Tibial nerve (tissue), 4 donors: ENCODE results near the gene TGM4. TPM values are rescaled to one million over a fixed set of nuclear protein-coding genes. Genes with fewer than 3 reads are reported as not detected.

Experiments
- DNase-seq, 2 donors: peaks; one replicate each; pipeline ENCODE4 v3.0.0-alpha.2; 2019; ENCODE audit warnings: low spot score in 2 of 2
- H3K27ac ChIP-seq, 4 donors: fragments of 200-600 bp; sonication (generic) in 3 of 4; one replicate each; pipeline ENCODE4 v1.5.1; 2017 to 2019; ENCODE audit warnings: mild to moderate bottlenecking in 1 of 4
- H3K27me3 ChIP-seq, 2 donors: fragments of 200-600 bp; sonication (generic) in 1 of 2; one replicate each; pipeline versions ENCODE4 v1.5.1 to v1.6.0; 2017 to 2019
- H3K36me3 ChIP-seq, 3 donors: fragments of 200-600 bp; sonication (generic); one replicate each; pipeline ENCODE4 v1.5.1; 2018 to 2019
- H3K4me1 ChIP-seq, 4 donors: fragments of 200-600 bp; sonication (generic) in 3 of 4; one replicate each; pipeline ENCODE4 v1.5.1; 2017 to 2019
- H3K4me3 ChIP-seq, 4 donors: fragments of 200-600 bp; sonication (generic) in 3 of 4; one replicate each; pipeline ENCODE4 v1.5.1; 2017 to 2019; ENCODE audit warnings: mild to moderate bottlenecking in 1 of 4, moderate library complexity in 1 of 4
- H3K9me3 ChIP-seq, 4 donors: fragments of 200-600 bp; sonication (generic) in 3 of 4; one replicate each; pipeline ENCODE4 v1.5.1; 2017 to 2019
- EP300 ChIP-seq, 2 donors: sonication (generic); formaldehyde crosslinking; IDR thresholded peaks; one replicate each; pipeline ENCODE4 v1.6.1; 2017; ENCODE audit warnings: antibody characterized with exemption in 2 of 2, mild to moderate bottlenecking in 1 of 2
- POLR2A ChIP-seq, 2 donors: fragments of 450-650 bp; IDR thresholded peaks; one replicate each; pipeline ENCODE4 v1.6.1; 2017; ENCODE audit warnings: antibody characterized with exemption in 2 of 2, mild to moderate bottlenecking in 2 of 2, moderate library complexity in 2 of 2
- WGBS, 2 donors: methylation state at CpG; one replicate each; pipeline ENCODE4 v1.1.5; 2018; 5-methylcytosine and 5-hydroxymethylcytosine counted together
- total RNA-seq, 4 donors: library from RNA; depleted of rRNA; stranded (reverse); fragments of >200 nt; gene quantifications; one replicate each; pipeline ENCODE4 v1.1.0, GENCODE V29; 2016
- TF ChIP-seq, protein P1 (sequence below), 5 experiments: fragments of 200-600 bp in 3 of 5; fragments of 450-650 bp in 2 of 5; sonication (generic) in 3 of 5; IDR thresholded peaks; one replicate each; pipeline ENCODE4 v1.5.1; 2016 to 2019; ENCODE audit warnings: antibody characterized with exemption in 5 of 5, mild to moderate bottlenecking in 3 of 5, moderate library complexity in 2 of 5

Gene TGM4
- total RNA-seq, 4 donors from 2014 or later, result not detected

DNA sequence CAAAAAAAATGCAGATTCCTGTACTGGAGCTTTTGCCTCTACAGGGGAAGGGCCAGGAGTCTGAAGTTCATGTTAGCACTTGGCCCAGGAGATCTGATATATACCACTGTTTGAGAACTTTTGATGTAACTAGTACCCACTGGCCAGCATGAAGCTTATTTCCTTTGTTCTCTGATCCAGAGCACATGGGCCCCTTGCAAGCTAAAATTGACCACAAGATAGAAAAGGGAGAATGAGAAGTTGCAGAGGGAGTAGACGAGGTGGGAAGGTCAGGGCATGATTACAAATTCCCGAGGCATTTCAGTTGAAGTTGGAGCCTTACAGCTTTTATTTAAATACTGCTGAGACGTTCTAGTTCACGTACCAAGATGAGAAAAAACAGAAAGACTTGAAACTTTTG lies 28.2 kb downstream of the TGM4 start:
- 32 to 39% methylated on average over 4 of the region's 4 CpGs for WGBS, 2 donors

DNA sequence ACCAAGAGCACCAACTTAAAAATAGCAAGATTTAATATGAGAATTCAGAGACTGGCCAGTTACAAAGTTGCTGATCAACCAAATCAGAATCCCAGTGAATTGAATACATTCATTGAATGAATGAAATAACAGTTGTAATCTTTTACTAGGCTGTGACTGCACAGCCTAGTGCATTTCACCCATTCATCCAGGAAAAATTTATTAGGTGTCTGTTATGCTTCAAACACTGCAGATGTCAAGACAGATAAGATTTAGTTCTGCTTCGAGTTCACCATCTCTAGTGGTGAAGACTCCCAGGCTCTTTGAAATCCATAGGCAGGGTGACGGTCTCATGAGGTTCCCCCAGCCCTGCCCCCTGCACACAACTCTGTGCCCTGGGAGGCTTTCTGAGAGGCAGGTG lies 28.9 kb downstream of the TGM4 start:
- DNase-seq, result no peak
- WGBS, 2 donors, result 42 to 48% methylated on average over 2 of the region's 2 CpGs
- no peak for TF ChIP-seq POLR2A (IDR thresholded peaks at IDR 0.05)
- no peak for TF ChIP-seq EP300 (IDR thresholded peaks at IDR 0.05)
- TF ChIP-seq, protein P1, sequence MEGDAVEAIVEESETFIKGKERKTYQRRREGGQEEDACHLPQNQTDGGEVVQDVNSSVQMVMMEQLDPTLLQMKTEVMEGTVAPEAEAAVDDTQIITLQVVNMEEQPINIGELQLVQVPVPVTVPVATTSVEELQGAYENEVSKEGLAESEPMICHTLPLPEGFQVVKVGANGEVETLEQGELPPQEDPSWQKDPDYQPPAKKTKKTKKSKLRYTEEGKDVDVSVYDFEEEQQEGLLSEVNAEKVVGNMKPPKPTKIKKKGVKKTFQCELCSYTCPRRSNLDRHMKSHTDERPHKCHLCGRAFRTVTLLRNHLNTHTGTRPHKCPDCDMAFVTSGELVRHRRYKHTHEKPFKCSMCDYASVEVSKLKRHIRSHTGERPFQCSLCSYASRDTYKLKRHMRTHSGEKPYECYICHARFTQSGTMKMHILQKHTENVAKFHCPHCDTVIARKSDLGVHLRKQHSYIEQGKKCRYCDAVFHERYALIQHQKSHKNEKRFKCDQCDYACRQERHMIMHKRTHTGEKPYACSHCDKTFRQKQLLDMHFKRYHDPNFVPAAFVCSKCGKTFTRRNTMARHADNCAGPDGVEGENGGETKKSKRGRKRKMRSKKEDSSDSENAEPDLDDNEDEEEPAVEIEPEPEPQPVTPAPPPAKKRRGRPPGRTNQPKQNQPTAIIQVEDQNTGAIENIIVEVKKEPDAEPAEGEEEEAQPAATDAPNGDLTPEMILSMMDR (IDR thresholded peaks at IDR 0.05), result no peak
- Histone ChIP-seq H3K27ac (no peak overlapping the region), H3K9me3 (no peaks in the 10 kb centered on the region), H3K27me3 (no peaks in the 10 kb centered on the region), H3K4me1 (no peaks in the 10 kb centered on the region), H3K4me3 (no peak overlapping the region), H3K36me3 (no peaks in the 10 kb centered on the region)

More for the DNA sequence above, 28.2 kb downstream of the TGM4 start:
- Histone ChIP-seq H3K9me3 (no peaks in the 10 kb centered on the region), H3K27ac (no peak overlapping the region), H3K27me3 (no peaks in the 10 kb centered on the region), H3K4me3 (no peak overlapping the region), H3K4me1 (no peaks in the 10 kb centered on the region), H3K36me3 (no peaks in the 10 kb centered on the region)
- DNase-seq, result no peak
- TF ChIP-seq POLR2A (IDR thresholded peaks at IDR 0.05) (no peak), EP300 (IDR thresholded peaks at IDR 0.05) (no peak)
- TF ChIP-seq, protein P1 (IDR thresholded peaks at IDR 0.05), result no peak

DNA sequence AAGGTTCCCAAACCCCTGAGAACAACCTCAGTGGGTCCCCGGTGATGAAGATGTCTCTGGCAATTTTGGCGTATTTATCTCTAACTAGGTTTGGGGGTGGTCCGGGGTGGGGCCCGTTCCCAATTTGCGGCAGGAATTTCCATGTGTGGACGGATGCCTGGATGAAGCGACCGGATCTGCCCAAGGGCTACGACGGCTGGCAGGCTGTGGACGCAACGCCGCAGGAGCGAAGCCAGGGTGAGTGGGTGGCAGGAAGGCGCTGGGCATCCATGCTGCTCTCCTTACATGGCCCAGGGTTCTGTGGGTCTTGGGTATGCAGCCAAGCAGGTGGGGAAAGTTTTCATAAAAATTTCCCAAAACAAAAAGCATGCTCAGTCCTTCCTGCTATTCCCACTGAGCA lies 29.3 kb downstream of the TGM4 start:
- Histone ChIP-seq H3K27ac (no peak overlapping the region), H3K9me3 (no peaks in the 10 kb centered on the region), H3K27me3 (no peaks in the 10 kb centered on the region), H3K36me3 (no peaks in the 10 kb centered on the region), H3K4me3 (no peak overlapping the region), H3K4me1 (no peaks in the 10 kb centered on the region)
- no peak for DNase-seq
- WGBS, 2 donors, result 85 to 91% methylated on average over 15 of the region's 15 CpGs
- TF ChIP-seq POLR2A (IDR thresholded peaks at IDR 0.05), result no peak
- no peak for TF ChIP-seq EP300 (IDR thresholded peaks at IDR 0.05)
- TF ChIP-seq, protein P1 (IDR thresholded peaks at IDR 0.05), result no peak

DNA sequence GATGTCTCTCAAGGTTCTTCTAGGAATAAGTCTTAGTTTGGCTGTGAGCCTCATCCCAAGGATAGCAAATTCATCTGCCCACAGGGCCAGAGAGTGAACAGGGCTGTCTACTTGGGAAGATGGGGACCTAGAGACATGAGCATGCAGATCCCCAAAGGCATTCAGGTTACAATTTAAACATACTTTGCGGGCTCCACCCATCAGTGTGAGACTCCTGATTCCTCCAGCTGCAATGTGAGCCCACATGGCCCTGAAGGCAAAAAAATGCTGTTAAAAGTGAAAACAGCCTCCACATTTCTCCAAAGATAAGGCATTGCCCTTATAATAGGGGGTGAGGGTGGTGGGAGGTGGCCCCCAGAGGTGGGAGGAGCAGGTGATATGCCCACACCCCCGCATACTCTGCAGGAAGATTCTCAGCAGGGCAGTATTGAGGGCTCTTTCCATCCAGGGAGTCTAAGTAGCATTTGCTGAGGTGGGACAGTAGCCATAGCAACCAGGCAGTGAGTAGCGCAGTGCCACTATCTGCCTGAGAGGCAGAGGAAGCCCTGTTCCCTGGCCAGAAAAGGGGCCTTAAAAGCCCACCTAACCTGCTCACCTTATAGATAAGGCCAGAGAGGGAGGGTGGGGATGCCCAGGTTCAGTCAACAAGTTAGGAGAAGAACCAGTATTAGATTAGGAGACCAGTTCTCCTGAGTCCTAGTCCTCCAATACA lies 31.2 kb downstream of the TGM4 start:
- DNase-seq, result no peak
- 79 to 86% methylated on average over 3 of the region's 3 CpGs for WGBS, 2 donors
- Histone ChIP-seq H3K4me3 (no peak overlapping the region), H3K4me1 (no peaks in the 10 kb centered on the region), H3K27ac (no peak overlapping the region), H3K9me3 (no peaks in the 10 kb centered on the region), H3K27me3 (no peaks in the 10 kb centered on the region), H3K36me3 (no peaks in the 10 kb centered on the region)
- TF ChIP-seq EP300 (IDR thresholded peaks at IDR 0.05) (no peak), POLR2A (IDR thresholded peaks at IDR 0.05) (no peak)
- TF ChIP-seq, protein P1 (IDR thresholded peaks at IDR 0.05), result no peak

DNA sequence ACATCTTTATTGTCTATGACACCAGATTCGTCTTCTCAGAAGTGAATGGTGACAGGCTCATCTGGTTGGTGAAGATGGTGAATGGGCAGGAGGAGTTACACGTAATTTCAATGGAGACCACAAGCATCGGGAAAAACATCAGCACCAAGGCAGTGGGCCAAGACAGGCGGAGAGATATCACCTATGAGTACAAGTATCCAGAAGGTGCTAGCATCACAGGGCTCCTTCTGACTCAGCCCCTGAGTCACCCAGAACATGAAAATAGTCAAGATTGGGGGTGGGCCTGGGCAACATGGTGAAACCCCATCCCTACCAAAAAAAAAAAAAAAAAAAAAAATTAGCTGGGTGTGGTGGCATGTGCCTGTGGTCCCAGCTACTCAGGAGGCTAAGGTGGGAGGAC lies 32.6 kb downstream of the TGM4 start:
- Histone ChIP-seq H3K4me1 (no peaks in the 10 kb centered on the region), H3K27ac (no peak overlapping the region), H3K9me3 (no peaks in the 10 kb centered on the region), H3K4me3 (no peak overlapping the region), H3K36me3 (no peaks in the 10 kb centered on the region), H3K27me3 (no peaks in the 10 kb centered on the region)
- 78 to 80% methylated on average over 4 of the region's 4 CpGs for WGBS, 2 donors
- no peak for DNase-seq
- TF ChIP-seq EP300 (IDR thresholded peaks at IDR 0.05) (no peak), POLR2A (IDR thresholded peaks at IDR 0.05) (no peak)
- TF ChIP-seq, protein P1 (IDR thresholded peaks at IDR 0.05), result no peak
